K562 treated with DMSO at 1 percent for 48 hours (cell line): ENCODE measurements around the gene SENP6. TPM values are rescaled to one million over a fixed set of nuclear protein-coding genes. Genes with fewer than 3 reads are reported as not detected.

Experiments used
- total RNA-seq: library from RNA; unstranded; fragments of 300-600 nt; gene quantifications from 2 replicates; pipeline ENCODE4 v1.2.3, GENCODE V29; 2022; ENCODE audit warnings: low replicate concordance; ENCODE audit errors: extremely low read depth

The SENP6 gene, protein sequence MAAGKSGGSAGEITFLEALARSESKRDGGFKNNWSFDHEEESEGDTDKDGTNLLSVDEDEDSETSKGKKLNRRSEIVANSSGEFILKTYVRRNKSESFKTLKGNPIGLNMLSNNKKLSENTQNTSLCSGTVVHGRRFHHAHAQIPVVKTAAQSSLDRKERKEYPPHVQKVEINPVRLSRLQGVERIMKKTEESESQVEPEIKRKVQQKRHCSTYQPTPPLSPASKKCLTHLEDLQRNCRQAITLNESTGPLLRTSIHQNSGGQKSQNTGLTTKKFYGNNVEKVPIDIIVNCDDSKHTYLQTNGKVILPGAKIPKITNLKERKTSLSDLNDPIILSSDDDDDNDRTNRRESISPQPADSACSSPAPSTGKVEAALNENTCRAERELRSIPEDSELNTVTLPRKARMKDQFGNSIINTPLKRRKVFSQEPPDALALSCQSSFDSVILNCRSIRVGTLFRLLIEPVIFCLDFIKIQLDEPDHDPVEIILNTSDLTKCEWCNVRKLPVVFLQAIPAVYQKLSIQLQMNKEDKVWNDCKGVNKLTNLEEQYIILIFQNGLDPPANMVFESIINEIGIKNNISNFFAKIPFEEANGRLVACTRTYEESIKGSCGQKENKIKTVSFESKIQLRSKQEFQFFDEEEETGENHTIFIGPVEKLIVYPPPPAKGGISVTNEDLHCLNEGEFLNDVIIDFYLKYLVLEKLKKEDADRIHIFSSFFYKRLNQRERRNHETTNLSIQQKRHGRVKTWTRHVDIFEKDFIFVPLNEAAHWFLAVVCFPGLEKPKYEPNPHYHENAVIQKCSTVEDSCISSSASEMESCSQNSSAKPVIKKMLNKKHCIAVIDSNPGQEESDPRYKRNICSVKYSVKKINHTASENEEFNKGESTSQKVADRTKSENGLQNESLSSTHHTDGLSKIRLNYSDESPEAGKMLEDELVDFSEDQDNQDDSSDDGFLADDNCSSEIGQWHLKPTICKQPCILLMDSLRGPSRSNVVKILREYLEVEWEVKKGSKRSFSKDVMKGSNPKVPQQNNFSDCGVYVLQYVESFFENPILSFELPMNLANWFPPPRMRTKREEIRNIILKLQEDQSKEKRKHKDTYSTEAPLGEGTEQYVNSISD
- not detected in 2 replicates for total RNA-seq

DNA sequence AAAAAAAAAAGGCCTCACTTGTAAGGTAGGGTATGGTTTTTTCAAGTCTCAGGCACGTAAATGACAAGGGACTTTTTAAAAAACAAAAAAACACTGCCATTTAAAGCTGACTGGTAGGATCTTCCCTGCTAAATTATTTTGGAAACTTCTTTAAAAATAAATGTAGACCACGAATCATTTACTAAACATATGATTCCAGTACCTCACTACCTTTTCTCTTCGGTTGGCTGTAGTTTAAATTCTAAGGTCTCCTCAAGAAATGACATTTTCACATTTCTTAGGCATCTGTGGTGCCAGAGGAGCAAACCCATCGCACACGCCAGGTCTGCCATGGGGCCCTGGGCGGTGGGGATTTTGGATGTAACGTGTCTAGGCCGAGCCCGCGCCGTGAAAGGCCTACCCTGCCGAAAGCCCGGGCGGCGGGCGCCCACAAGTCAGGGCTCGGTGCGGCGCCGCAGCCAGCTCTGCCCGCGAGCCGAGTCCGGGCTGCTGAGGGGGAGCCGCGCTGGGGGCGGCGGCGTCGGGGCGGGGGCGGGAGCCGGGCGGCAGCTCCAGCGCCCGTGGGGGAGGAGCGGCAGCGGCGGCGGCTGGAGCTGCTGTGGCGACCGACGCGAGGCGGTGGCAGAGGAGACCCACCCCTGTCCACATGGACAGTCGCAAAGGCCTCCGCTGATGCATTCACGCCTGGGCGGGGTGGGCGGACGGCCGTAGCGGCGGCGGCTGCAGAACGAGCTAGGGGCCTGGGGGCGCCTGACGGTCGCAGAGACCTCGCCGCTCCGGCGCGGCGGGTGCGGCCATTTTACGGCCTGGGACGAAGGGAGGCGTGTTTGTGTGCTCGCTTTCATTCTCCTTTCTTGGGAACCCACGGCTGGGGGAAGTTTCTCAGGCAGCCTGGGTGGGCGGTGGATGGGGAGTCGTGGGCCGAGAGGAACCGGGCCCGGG lies at the start of gene SENP6:
SENP6 (plus strand) TSS at position 577 of the 942 bp plus-strand sequence. CDS start 645 bp downstream, outside the sequence.

DNA sequence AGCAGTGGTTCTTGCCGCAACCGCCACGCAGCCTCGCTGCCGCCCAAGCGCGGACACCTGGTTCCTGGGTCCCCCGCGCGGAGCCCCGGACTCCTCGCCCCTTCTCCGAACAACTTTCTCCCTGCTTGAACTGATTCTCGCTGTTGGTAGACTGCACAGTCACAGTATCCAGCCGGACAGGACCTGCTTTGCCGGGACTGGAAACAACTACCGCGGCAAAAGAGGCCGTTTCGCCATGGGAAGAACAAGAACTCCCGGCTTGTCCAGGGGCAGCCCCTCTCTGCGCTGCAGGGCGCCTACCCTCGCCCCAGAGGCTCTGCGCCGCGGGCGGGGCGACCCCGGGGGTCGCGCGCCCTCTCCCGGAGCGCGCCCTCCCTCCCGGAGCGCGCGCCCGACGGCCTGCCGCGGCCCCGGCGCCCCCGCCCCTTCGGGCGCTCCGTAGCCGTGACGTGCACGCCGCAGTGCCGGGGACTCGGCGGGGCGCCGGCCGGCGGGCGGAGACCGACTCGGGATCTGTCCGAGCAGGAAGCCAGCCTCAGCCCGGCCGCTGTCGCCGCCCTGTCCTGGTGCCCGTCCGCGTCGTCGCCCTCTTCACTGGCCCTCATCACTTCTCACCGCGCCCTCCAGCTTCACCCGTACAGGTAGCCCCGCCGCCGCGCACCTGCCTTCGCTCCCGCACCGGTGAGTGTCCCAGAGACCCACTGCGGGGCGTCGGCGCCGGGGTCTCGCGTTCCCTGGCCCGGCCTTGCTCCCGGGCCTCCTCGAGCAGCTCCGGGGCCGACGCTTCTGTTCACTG lies 147.3 kb downstream of the SENP6 start, which contains the start of gene MYO6:
MYO6 (plus strand) TSS at position 497 of the 796 bp plus-strand sequence. CDS start 68,309 bp downstream, outside the sequence.

Other genes with a start within 250 kb of the SENP6 start
- not detected in 2 replicates for gene FILIP1, start 108.1 kb upstream of the SENP6 start, total RNA-seq
- gene MYO6, start 147.4 kb downstream of the SENP6 start, total RNA-seq, result not detected in 2 replicates